A549 (cell line): Measurements from ENCODE around the gene PARP6. TPM values are rescaled to one million over a fixed set of nuclear protein-coding genes. Genes with fewer than 3 reads are reported as not detected.

Experiments used
- ATAC-seq, 2 experiments: fragments of 200-7000 bp in 1 of 2; fragments of >200 bp in 1 of 2; cut with Nextera tagmentation in 1 of 2; cut with Tn5 transposase in 1 of 2; 3 replicates each; pipeline versions ENCODE4 v1.8.0 to v1.9.1; 2018 to 2020; ENCODE audit warnings: mild to moderate bottlenecking in 1 of 2, moderate library complexity in 1 of 2
- CTCF ChIA-PET: fragments of 300-600 bp; sonication (Branson Sonifier 250); formaldehyde crosslinking; extraction: SDS; loops from one replicate; lab custom pipeline; 2021; ENCODE audit warnings: antibody characterized with exemption, inconsistent platforms; lab: Yijun Ruan, JAX
- POLR2A ChIA-PET: fragments of 350-600 bp; formaldehyde crosslinking; extraction: SDS; loops from one replicate; lab custom pipeline; 2021; ENCODE audit warnings: antibody characterized with exemption, inconsistent platforms; lab: Yijun Ruan, JAX
- DNase-seq, 2 experiments: peaks; one replicate each; pipeline versions ENCODE4 v3.0.0 to v3.0.0-alpha.2; 2011 to 2016; ENCODE audit warnings: low read depth in 1 of 2, low spot score in 1 of 2
- FAIRE-seq: peaks from 2 replicates; lab custom pipeline; 2011; peaks lifted over from hg19 to GRCh38; lab: Jason Lieb, UNC
- H3K27ac ChIP-seq, 2 experiments: fragments of >200 bp; sonication (Bioruptor Twin); formaldehyde crosslinking; 3 replicates each; pipeline ENCODE4 v1.5.1; 2016 to 2017
- H3K4me1 ChIP-seq: fragments of >200 bp; sonication (Bioruptor Twin); formaldehyde crosslinking; 3 replicates; pipeline ENCODE4 v1.6.1; 2016
- H3K4me2 ChIP-seq: fragments of >200 bp; sonication (Bioruptor Twin); formaldehyde crosslinking; 3 replicates; pipeline ENCODE4 v1.6.1; 2016
- H3K4me3 ChIP-seq: fragments of >200 bp; sonication (Bioruptor Twin); formaldehyde crosslinking; 3 replicates; pipeline ENCODE4 v1.5.1; 2016
- H3K9me3 ChIP-seq: fragments of >200 bp; sonication (Bioruptor Twin); formaldehyde crosslinking; 3 replicates; pipeline ENCODE4 v1.6.1; 2016
- BHLHE40 ChIP-seq: IDR thresholded peaks from 2 replicates; pipeline ENCODE4 v1.6.1; 2012; ENCODE audit warnings: low read depth, low read length, inconsistent platforms
- CBX2 ChIP-seq: fragments of 200-600 bp; sonication (generic); IDR thresholded peaks from 2 replicates; pipeline ENCODE4 v1.6.1; 2016; ENCODE audit warnings: low read depth, mild to moderate bottlenecking, borderline replicate concordance
- CEBPB ChIP-seq, 2 experiments: fragments of >200 bp in 1 of 2; sonication (Bioruptor Twin) in 1 of 2; formaldehyde crosslinking in 1 of 2; IDR thresholded peaks; 2 replicates each; pipeline ENCODE4 v1.6.1; 2012 to 2016
- CTCF ChIP-seq: fragments of >200 bp; sonication (Bioruptor Twin); formaldehyde crosslinking; IDR thresholded peaks from 3 replicates; pipeline ENCODE4 v1.5.1; 2016
- EHMT2 ChIP-seq: fragments of 200-600 bp; sonication (generic); IDR thresholded peaks from 2 replicates; pipeline ENCODE4 v1.6.1; 2016; ENCODE audit warnings: antibody characterized with exemption, low read depth, mild to moderate bottlenecking, moderate library complexity
- ESRRA ChIP-seq: fragments of 150-350 bp; IDR thresholded peaks from 2 replicates; pipeline ENCODE4 v1.6.1; 2014; ENCODE audit warnings: mild to moderate bottlenecking, low read length, borderline replicate concordance
- HES2 ChIP-seq: fragments of >200 bp; sonication (Bioruptor Twin); formaldehyde crosslinking; IDR thresholded peaks from 2 replicates; pipeline ENCODE4 v1.6.1; 2016
- HEYL ChIP-seq: fragments of 250-450 bp; sonication (Bioruptor Pico); IDR thresholded peaks from 2 replicates; pipeline ENCODE4 v1.8.0; 2021; ENCODE audit warnings: mild to moderate bottlenecking, moderate library complexity
- HMGXB4 ChIP-seq: fragments of 250-450 bp; sonication (Bioruptor Pico); IDR thresholded peaks from 2 replicates; pipeline ENCODE4 v1.5.0; 2021; ENCODE audit warnings: mild to moderate bottlenecking, moderate library complexity, borderline replicate concordance
- HOXA7 ChIP-seq: fragments of 250-450 bp; sonication (Bioruptor Pico); IDR thresholded peaks from 2 replicates; pipeline ENCODE4 v1.5.0; 2020; ENCODE audit warnings: mild to moderate bottlenecking, moderate library complexity
- HOXB13 ChIP-seq: fragments of 250-450 bp; sonication (Bioruptor Pico); IDR thresholded peaks from 2 replicates; pipeline ENCODE4 v1.5.0; 2020; ENCODE audit warnings: low read depth, mild to moderate bottlenecking, moderate library complexity
- JUN ChIP-seq, 2 experiments: fragments of >200 bp; sonication (Bioruptor Twin); formaldehyde crosslinking; IDR thresholded peaks; 2 replicates in 1 of 2; 3 replicates in 1 of 2; pipeline ENCODE4 v1.6.1; 2016 to 2017
- KDM1A ChIP-seq: fragments of 200-600 bp; sonication (generic); IDR thresholded peaks from 2 replicates; pipeline ENCODE4 v1.6.1; 2016; ENCODE audit warnings: low read depth, mild to moderate bottlenecking
- KDM5A ChIP-seq: fragments of 200-600 bp; sonication (generic); IDR thresholded peaks from 2 replicates; pipeline ENCODE4 v1.6.1; 2016; ENCODE audit warnings: antibody characterized with exemption, mild to moderate bottlenecking
- MAFK ChIP-seq: fragments of 450-650 bp; IDR thresholded peaks from 2 replicates; pipeline ENCODE4 v1.6.1; 2014; ENCODE audit not compliant: partially characterized antibody
- NFE2L2 ChIP-seq: fragments of 150-350 bp; conservative IDR thresholded peaks from 2 replicates; pipeline ENCODE4 v1.6.1; 2014; ENCODE audit warnings: low read length
- NR3C1 ChIP-seq: fragments of >200 bp; sonication (Bioruptor Twin); formaldehyde crosslinking; IDR thresholded peaks from 3 replicates; pipeline ENCODE4 v1.6.1; 2017
- PBX3 ChIP-seq: IDR thresholded peaks from 2 replicates; pipeline ENCODE4 v1.6.1; 2012
- PHF8 ChIP-seq: fragments of 200-600 bp; sonication (generic); IDR thresholded peaks from 2 replicates; pipeline ENCODE4 v1.6.1; 2016; ENCODE audit warnings: low read depth, mild to moderate bottlenecking, antibody characterized with exemption, moderate library complexity, borderline replicate concordance
- POLR2A ChIP-seq: IDR thresholded peaks from 2 replicates; pipeline ENCODE4 v1.6.1; 2012; ENCODE audit warnings: mild to moderate bottlenecking, low read length
- POLR2AphosphoS2 ChIP-seq: conservative IDR thresholded peaks from 2 replicates; pipeline ENCODE4 v1.6.1; 2012; ENCODE audit warnings: low read length, improper control_type of control experiment, inconsistent platforms
- RARB ChIP-seq: fragments of 250-450 bp; sonication (Bioruptor Pico); IDR thresholded peaks from 2 replicates; pipeline ENCODE4 v1.8.0; 2021; ENCODE audit warnings: mild to moderate bottlenecking, moderate library complexity
- RNF2 ChIP-seq: fragments of 200-600 bp; sonication (generic); IDR thresholded peaks from 2 replicates; pipeline ENCODE4 v1.6.1; 2016; ENCODE audit warnings: low read depth, mild to moderate bottlenecking, antibody characterized with exemption, moderate library complexity, borderline replicate concordance
- SMC3 ChIP-seq: fragments of >200 bp; sonication (Bioruptor Twin); formaldehyde crosslinking; IDR thresholded peaks from 3 replicates; pipeline ENCODE4 v1.6.1; 2018; ENCODE audit warnings: inconsistent platforms
- USF2 ChIP-seq: fragments of 450-650 bp; IDR thresholded peaks from 2 replicates; pipeline ENCODE4 v1.6.1; 2014; ENCODE audit warnings: antibody characterized with exemption
- ZC3H11A ChIP-seq: fragments of 450-650 bp; IDR thresholded peaks from 2 replicates; pipeline ENCODE4 v1.6.1; 2014; ENCODE audit warnings: antibody characterized with exemption, mild to moderate bottlenecking
- WGBS: methylation state at CpG from one replicate; pipeline ENCODE4 v1.1.6; 2017; ENCODE audit errors: missing lambda C conversion rate; 5-methylcytosine and 5-hydroxymethylcytosine counted together
- polyA plus RNA-seq, 4 experiments: library from polyadenylated mRNA; depleted of rRNA in 3 of 4; stranded (reverse); fragments of >200 nt; fragmentation: RNase III in 1 of 4; extraction: RNeasy Plus Mini Kit Qiagen cat#74134 plus additional on column Dnase treatment in 1 of 4; gene quantifications; 2 replicates in 3 of 4; 3 replicates in 1 of 4; pipeline ENCODE4 v1.2.3, GENCODE V29; 2011 to 2017

PARP6 gene
- polyA plus RNA-seq, 2 of the 4 experiments (the other 2 are of a cell fraction) = 78.0 to 167 TPM

GRCh38 chr15:72203507-72203837 lies 68.9 kb downstream of the PARP6 start:
- FAIRE-seq = no peak
- peaks cover 85% of the 10 kb centered on the region for H3K4me1 ChIP-seq
- no peak for TF ChIP-seq USF2
- TF ChIP-seq HOXB13 (CRISPR knock-in tag) = no peak
- TF ChIP-seq KDM5A = no peak
- no peak for TF ChIP-seq HMGXB4 (CRISPR knock-in tag)
- TF ChIP-seq HEYL (CRISPR knock-in tag) = no peak
- TF ChIP-seq POLR2AphosphoS2 = peak; percentile 35; the same call in 1 of the 2 replicates
- no peak for TF ChIP-seq BHLHE40
- no peak for TF ChIP-seq EHMT2
- H3K4me2 ChIP-seq = no peak overlapping the region
- peak overlapping the region in 1 of 2 experiments; percentile 56; a peak in 3 of 6 replicates for H3K27ac ChIP-seq
- DNase-seq = peak in 1 of 2 experiments; percentile 45
- CTCF ChIA-PET = interaction anchor here (0.5 to 31.0 kb wide), 5 partner anchors 8 to 82 kb away, joined by 3 to 644 read pairs (median 5); partner anchors contain the start of gene PKM
- WGBS = 73% methylated on average over 5 of the region's 5 CpGs
- H3K4me3 ChIP-seq = no peak overlapping the region
- POLR2A ChIA-PET = interaction anchor here (0.6 to 1.6 kb wide), 3 partner anchors 23 to 34 kb away, joined by 3 to 8 read pairs (median 7); partner anchors contain the start of gene PKM
- no peaks in the 10 kb centered on the region for H3K9me3 ChIP-seq
- ATAC-seq = no peak

GRCh38 chr15:72202801-72203506 lies 69.4 kb downstream of the PARP6 start:
- Histone ChIP-seq H3K9me3 (no peaks in the 10 kb centered on the region), H3K27ac (peak overlapping the region; percentile 8 to 56; a peak in 3 of 6 replicates), H3K4me1 (peaks cover 84% of the 10 kb centered on the region), H3K4me2 (no peak overlapping the region), H3K4me3 (no peak overlapping the region)
- 0 out of 5 replicates have a peak, but pooled peaks of 1 of the 2 experiments have one; percentile 31 for TF ChIP-seq JUN (IDR thresholded peaks at IDR 0.05)
- no peak for TF ChIP-seq KDM5A
- no peak for FAIRE-seq
- ChIA-PET CTCF (interaction anchor here (1.3 to 31.0 kb wide), 4 partner anchors 8 to 83 kb away, joined by 3 to 644 read pairs (median 6); partner anchors contain the start of gene PKM), POLR2A (interaction anchor here (1.2 to 1.6 kb wide), 2 partner anchors 24 to 28 kb away, joined by 7 to 8 read pairs; partner anchors contain the start of gene PKM)
- no peak for ATAC-seq
- DNase-seq = no peak
- 81% methylated on average over 8 of the region's 8 CpGs for WGBS

GRCh38 chr15:72202302-72202701 lies 70.1 kb downstream of the PARP6 start:
- peak overlapping the region in 1 of 2 experiments; percentile 56; a peak in 2 of 6 replicates for H3K27ac ChIP-seq
- H3K4me1 ChIP-seq = peaks cover 77% of the 10 kb centered on the region
- FAIRE-seq = no peak
- DNase-seq = no peak
- ChIA-PET POLR2A (interaction anchor here (1.0 to 1.8 kb wide), 3 partner anchors 22 to 29 kb away, joined by 3 to 8 read pairs (median 7); partner anchors contain the start of gene PKM), CTCF (interaction anchor here (1.4 to 31.0 kb wide), 3 partner anchors 9 to 83 kb away, joined by 5 to 644 read pairs (median 8); partner anchors contain the start of gene PKM)
- WGBS = 86% methylated on average over 13 of the region's 13 CpGs
- no peaks in the 10 kb centered on the region for H3K9me3 ChIP-seq
- TF ChIP-seq PHF8 (no peak), POLR2A (no peak), ZC3H11A (no peak), HOXA7 (no peak), HES2 (no peak), ESRRA (no peak), SMC3 (no peak), MAFK (no peak), CTCF (no peak), NR3C1 (no peak), JUN (IDR thresholded peaks at IDR 0.05) (no peak), CBX2 (no peak), EHMT2 (no peak), KDM1A (no peak), NFE2L2 (no peak), CEBPB (IDR thresholded peaks at IDR 0.05) (no peak), PBX3 (no peak), RARB (no peak), RNF2 (no peak)
- H3K4me3 ChIP-seq = no peak overlapping the region
- no peak overlapping the region for H3K4me2 ChIP-seq
- ATAC-seq = no peak
